8988T (cell line): ENCODE measurements around the gene ADAMTS7.

Experiments
- DNase-seq: peaks from one replicate; pipeline ENCODE4 v3.0.0; 2011

ADAMTS7 gene

DNA sequence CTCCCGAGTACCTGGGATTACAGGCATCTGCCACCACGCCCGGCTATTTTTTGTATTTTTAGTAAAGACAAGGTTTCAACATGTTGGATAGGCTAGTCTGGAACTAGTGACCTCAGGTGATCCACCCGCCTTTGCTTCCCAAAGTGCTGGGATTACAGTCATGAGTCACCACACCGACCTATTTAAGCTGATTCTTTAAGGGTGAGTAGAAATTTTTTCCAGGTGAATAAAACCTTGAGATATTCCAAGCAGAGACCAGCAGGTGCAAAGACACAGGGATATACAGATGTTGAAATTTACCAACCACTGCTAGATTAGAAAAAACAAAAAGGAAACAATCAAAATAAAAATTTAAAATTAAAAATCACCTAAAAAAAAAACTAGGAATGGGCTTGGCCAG is 95.8 kb downstream of the ADAMTS7 start:
- DNase-seq: no peak

DNA sequence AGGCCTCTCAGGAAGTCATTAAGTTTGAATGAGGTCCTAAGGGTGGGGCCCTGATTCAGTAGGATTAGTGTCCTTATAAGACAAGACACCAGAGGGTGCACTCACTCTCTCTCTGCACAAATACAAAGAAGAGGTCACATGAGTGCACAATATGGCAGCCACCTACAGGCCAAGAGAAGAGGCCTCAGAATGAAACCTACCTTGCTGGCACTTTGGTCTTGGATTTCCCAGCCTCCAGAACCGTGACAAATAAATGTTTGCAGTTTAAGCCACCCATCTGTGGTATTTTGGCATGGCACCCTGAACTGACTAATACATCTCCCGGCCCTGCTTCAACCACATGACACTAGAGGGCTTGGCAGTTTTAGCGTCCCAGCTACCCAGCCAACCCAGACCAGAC is 96.4 kb downstream of the ADAMTS7 start:
- DNase-seq: no peak

DNA sequence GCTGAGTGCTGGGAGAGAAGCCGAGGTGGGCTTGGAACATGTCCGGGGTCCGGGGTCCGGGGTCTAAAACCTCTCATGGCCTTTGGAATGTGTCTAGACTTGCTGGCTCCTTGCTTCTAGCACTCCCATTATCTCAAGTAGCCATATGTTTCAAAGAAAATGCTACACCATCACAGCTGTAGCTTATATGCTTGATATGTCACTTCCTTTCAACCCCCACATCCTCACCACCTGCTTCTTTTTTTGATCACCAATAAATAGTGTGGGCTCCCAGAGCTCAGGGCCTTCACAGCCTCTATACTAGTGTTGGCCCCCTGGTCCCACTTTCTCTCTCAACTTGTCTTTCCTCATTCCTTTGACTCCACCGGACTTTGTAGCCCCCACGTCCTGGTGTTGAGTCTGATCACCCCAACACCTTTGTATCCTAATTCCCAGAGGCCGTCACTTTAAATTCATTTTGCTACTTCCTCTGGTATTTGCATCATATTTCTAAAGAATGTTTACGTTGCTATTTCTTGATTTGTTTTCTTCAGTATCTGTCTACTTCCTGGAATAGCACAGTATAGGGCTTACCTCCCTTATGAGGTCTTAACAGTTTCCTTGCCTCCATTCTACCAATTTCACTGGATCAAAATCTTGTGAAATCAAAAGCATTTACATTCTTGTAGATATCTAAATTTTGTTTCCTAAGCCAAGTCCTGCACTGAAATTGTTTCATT is 98.3 kb downstream of the ADAMTS7 start:
- DNase-seq: no peak

DNA sequence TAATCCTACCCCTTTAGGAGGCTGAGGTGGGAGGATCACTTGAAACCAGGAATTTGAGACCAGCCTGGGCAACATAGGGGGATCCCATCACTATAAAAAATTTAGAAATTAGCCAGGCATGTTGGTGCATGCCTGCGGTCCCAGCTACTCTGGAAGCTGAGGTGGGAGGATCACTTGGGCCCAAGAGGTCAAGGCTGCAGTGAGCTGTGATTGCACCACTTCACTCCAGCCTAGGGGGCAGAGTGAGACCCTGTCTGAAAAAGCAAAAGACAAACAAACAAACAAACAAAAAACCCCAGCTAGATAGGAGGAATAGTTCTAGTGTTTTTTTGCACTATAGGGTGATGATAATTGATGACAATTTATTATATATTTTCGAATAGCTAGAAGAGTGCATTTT is 99.6 kb downstream of the ADAMTS7 start:
- no peak for DNase-seq

- DNase-seq: peak; percentile 34
Measured at GRCh38 chr15:78709263-78709882, 101.9 kb downstream of the ADAMTS7 start.
